ENCODE data around the gene SEMA3F.

DNA sequence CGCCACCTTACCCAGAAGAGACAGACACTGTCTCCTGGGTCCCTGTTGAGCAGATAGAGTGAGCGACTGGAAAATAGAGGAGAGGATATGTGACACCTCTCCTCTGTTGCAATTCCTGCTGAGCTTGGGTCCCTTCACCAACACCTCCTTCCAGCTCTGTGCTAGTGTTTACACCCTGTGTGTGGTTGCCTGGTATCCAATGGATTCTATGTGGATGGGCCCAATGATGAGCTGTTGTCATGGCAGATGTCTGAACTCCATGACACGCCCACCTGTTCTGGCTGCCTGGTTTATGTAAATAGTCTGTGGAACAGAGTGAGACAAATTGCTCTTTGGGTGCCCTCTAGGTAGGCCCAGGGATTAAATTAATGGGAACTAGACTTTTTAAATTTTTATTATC lies 42.7 kb upstream of the SEMA3F start:
- TF ChIP-seq, protein P1, sequence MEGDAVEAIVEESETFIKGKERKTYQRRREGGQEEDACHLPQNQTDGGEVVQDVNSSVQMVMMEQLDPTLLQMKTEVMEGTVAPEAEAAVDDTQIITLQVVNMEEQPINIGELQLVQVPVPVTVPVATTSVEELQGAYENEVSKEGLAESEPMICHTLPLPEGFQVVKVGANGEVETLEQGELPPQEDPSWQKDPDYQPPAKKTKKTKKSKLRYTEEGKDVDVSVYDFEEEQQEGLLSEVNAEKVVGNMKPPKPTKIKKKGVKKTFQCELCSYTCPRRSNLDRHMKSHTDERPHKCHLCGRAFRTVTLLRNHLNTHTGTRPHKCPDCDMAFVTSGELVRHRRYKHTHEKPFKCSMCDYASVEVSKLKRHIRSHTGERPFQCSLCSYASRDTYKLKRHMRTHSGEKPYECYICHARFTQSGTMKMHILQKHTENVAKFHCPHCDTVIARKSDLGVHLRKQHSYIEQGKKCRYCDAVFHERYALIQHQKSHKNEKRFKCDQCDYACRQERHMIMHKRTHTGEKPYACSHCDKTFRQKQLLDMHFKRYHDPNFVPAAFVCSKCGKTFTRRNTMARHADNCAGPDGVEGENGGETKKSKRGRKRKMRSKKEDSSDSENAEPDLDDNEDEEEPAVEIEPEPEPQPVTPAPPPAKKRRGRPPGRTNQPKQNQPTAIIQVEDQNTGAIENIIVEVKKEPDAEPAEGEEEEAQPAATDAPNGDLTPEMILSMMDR (conservative IDR thresholded peaks at IDR 0.05 in 1 of 2, IDR thresholded peaks at IDR 0.05 in 1 of 2; ENCODE audit: low read depth in 1 of 2, low read length in 2 of 2), result no peak
- no peak for TF ChIP-seq EZH2 (IDR thresholded peaks at IDR 0.05; ENCODE audit: low read length, missing control alignments)

All from fibroblast of lung (primary cell).